IPS DF 6.9 (cell line): ENCODE data around the gene MAPK13.
A peak's percentile ranks its signal among the peaks of the same experiment; 100 is the strongest.
"Not testable (repeated sequence)": the region's sequence is repeated elsewhere in the genome, so short reads cannot be mapped to it uniquely, and the experiment has no call there.

Experiments used
- DNase-seq: peaks from one replicate; pipeline ENCODE4 v3.0.0-alpha.2; 2013; ENCODE audit warnings: low read depth, low spot score
- H3K27ac ChIP-seq: one replicate; pipeline ENCODE4 v1.5.1; 2013; ENCODE audit warnings: low read length, control low read depth
- H3K27me3 ChIP-seq: 2 replicates; pipeline ENCODE4 v1.6.1; 2013; ENCODE audit warnings: mild to moderate bottlenecking, low read length; ENCODE audit not compliant: control insufficient read depth, insufficient read depth
- H3K36me3 ChIP-seq: 2 replicates; pipeline ENCODE4 v1.6.1; 2013; ENCODE audit warnings: low read length; ENCODE audit not compliant: control insufficient read depth, insufficient read depth
- H3K4me1 ChIP-seq: 2 replicates; pipeline ENCODE4 v1.6.1; 2013; ENCODE audit warnings: low read length; ENCODE audit not compliant: control insufficient read depth, insufficient read depth
- H3K4me3 ChIP-seq: 2 replicates; pipeline ENCODE4 v1.5.1; 2013; ENCODE audit warnings: mild to moderate bottlenecking, low read length
- H3K9me3 ChIP-seq: 2 replicates; pipeline ENCODE4 v1.6.1; 2013; ENCODE audit warnings: low read length, inconsistent platforms; ENCODE audit not compliant: control insufficient read depth, insufficient read depth
- WGBS: extraction: QIAGEN DNeasy Blood & Tissue Kit; methylation state at CpG from one replicate; pipeline ENCODE4 v1.1.7; 2013; ENCODE audit warnings: mixed read lengths, missing lambda C conversion rate; ENCODE audit not compliant: insufficient read length, insufficient coverage; 5-methylcytosine and 5-hydroxymethylcytosine counted together

The MAPK13 gene

GRCh38 chr6:36120979-36121786, 9.1 kb upstream of the MAPK13 start:
- no peak for DNase-seq
- no peaks in the 10 kb centered on the region for H3K27me3 ChIP-seq
- H3K4me1 ChIP-seq = peaks cover 8% of the 10 kb centered on the region
- H3K4me3 ChIP-seq = no peak overlapping the region
- H3K27ac ChIP-seq = no peak overlapping the region
- no peaks in the 10 kb centered on the region for H3K9me3 ChIP-seq
- H3K36me3 ChIP-seq = no peaks in the 10 kb centered on the region
- no CpG with 5 or more reads among the region's 13 CpGs for WGBS

DNA sequence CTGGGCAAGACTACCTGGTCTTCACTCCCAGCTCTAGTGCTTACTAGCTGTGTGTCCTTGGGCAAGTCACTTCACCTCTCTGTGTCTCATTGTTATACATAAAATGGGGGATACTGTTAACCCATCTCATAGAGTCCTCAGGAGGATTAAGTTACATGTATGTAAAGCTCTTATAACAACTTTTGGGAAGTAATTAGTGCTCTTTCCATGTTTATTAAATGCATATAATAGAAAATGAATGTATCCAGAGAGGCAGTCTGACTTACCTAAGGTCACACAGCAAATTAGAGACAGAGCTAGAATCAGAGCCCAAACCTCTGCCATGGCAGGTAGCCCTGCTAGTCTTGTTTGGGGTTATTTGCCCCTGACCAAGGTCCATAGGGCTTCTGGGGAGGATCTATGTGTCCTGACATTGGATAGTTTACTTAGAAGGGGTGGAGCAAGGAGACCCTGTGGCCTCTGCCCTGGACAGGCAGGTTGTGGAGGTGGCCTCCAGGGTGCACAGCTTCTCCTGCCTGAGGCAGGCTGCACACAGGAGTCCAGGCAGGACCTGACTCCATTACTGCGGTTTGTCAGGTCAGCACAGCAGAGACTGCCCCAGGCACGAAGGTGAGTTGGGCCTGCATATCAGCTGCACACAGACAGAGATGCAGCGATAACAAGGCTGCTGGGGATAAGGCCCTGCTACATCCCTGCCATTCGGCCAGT, 8.4 kb upstream of the MAPK13 start:
- H3K4me3 ChIP-seq = no peak overlapping the region
- no peak for DNase-seq
- no peaks in the 10 kb centered on the region for H3K27me3 ChIP-seq
- peaks cover 8% of the 10 kb centered on the region for H3K4me1 ChIP-seq
- no peaks in the 10 kb centered on the region for H3K36me3 ChIP-seq
- no peak overlapping the region for H3K27ac ChIP-seq
- WGBS = no CpG with 5 or more reads among the region's 4 CpGs
- H3K9me3 ChIP-seq = no peaks in the 10 kb centered on the region

- H3K27me3 ChIP-seq = no peaks in the 10 kb centered on the region
- no CpG with 5 or more reads among the region's 11 CpGs for WGBS
- peaks cover 8% of the 10 kb centered on the region for H3K4me1 ChIP-seq
Measured at GRCh38 chr6:36122495-36123269, 7.6 kb upstream of the MAPK13 start.

GRCh38 chr6:36123270-36124139, 6.8 kb upstream of the MAPK13 start:
- no peaks in the 10 kb centered on the region for H3K36me3 ChIP-seq
- WGBS = no CpG with 5 or more reads among the region's 10 CpGs
- peaks cover 8% of the 10 kb centered on the region for H3K4me1 ChIP-seq
- no peaks in the 10 kb centered on the region for H3K27me3 ChIP-seq
- no peak overlapping the region for H3K4me3 ChIP-seq
- DNase-seq = peak; percentile 41
- no peaks in the 10 kb centered on the region for H3K9me3 ChIP-seq
- H3K27ac ChIP-seq = no peak overlapping the region

More at GRCh38 chr6:36122495-36123269, 7.6 kb upstream of the MAPK13 start:
- no peaks in the 10 kb centered on the region for H3K36me3 ChIP-seq
- H3K9me3 ChIP-seq = no peaks in the 10 kb centered on the region
- DNase-seq = no peak
- H3K27ac ChIP-seq = no peak overlapping the region
- H3K4me3 ChIP-seq = no peak overlapping the region

DNA sequence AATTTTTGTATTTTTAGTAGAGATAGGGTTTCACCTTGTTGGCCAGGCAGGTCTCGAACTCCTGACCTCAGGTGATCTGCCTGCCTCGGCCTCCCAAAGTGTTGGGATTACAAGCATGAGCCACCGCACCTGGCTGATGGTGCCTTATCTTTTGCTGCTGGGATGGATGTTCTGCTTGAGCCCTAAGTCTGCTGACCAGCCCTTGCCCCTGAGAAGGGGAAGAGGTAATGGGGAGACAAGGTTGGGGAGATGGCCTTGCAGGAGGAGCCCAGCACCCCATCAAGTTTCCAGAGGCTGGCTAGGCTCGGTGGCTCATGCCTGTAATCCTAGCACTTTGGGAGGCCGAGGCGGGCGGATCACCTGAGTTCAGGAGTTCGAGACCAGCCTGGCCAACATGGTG, 6.0 kb upstream of the MAPK13 start:
- no CpG with 5 or more reads among the region's 8 CpGs for WGBS
- DNase-seq, H3K4me1 ChIP-seq, H3K27ac ChIP-seq, H3K36me3 ChIP-seq, H3K27me3 ChIP-seq, H3K4me3 ChIP-seq, H3K9me3 ChIP-seq: not testable (repeated sequence)

GRCh38 chr6:36124881-36125280, 5.4 kb upstream of the MAPK13 start:
- WGBS = no CpG with 5 or more reads among the region's 3 CpGs

DNA sequence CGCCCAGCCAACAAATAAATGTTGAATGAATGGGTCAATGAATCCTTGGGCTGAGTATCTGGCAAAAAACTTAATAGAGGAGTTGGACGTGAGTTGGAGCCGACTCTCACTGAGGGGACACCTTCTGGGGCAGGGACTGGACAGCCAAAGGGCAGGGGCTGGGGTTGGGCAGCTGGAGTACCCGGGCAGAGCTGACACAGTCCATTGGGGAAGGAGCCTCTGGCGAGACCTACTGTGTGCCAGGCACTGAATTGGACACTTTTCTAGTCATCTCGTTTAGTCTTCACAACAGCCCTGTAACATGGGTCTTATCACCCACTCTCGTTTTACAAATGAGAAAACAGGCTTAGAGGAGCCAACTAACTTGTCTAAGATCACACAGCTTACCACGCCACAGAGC, 4.7 kb upstream of the MAPK13 start:
- H3K9me3 ChIP-seq = no peaks in the 10 kb centered on the region
- H3K4me1 ChIP-seq = peaks cover 9% of the 10 kb centered on the region
- no peak overlapping the region for H3K27ac ChIP-seq
- no peak overlapping the region for H3K4me3 ChIP-seq
- no CpG with 5 or more reads among the region's 8 CpGs for WGBS
- H3K27me3 ChIP-seq = no peaks in the 10 kb centered on the region
- no peaks in the 10 kb centered on the region for H3K36me3 ChIP-seq
- DNase-seq = no peak

More at GRCh38 chr6:36124881-36125280, 5.4 kb upstream of the MAPK13 start:
- peaks cover 9% of the 10 kb centered on the region for H3K4me1 ChIP-seq
- no peaks in the 10 kb centered on the region for H3K9me3 ChIP-seq
- no peak overlapping the region for H3K4me3 ChIP-seq
- no peak overlapping the region for H3K27ac ChIP-seq
- H3K27me3 ChIP-seq = no peaks in the 10 kb centered on the region
- no peak for DNase-seq
- H3K36me3 ChIP-seq = no peaks in the 10 kb centered on the region

DNA sequence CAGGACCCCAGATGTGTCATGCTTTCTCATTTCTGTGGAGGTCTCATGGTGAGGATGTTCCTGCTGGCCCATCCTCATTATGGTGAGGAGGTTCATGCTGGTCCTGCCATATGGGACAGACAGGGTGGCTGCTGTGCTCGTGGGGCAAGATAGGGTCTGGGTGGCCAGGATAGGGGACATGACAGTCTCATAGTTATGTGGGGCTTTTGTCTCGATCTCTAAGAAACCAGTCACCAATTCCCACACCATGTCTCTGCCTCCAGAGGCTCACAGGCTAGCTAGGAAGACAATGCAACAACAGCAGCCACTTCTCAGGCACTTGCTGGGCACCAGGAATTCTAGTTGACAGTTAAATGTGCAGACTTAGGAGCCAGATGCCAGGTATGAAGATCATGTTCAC, 4.2 kb upstream of the MAPK13 start:
- H3K27me3 ChIP-seq = no peaks in the 10 kb centered on the region
- H3K27ac ChIP-seq = no peak overlapping the region
- no peaks in the 10 kb centered on the region for H3K36me3 ChIP-seq
- no peaks in the 10 kb centered on the region for H3K9me3 ChIP-seq
- DNase-seq = no peak
- no peak overlapping the region for H3K4me3 ChIP-seq
- no CpG with 5 or more reads among the region's 2 CpGs for WGBS
- peaks cover 10% of the 10 kb centered on the region for H3K4me1 ChIP-seq

- 100% methylated on average over 1 of the region's 10 CpGs for WGBS
- no peak for DNase-seq
- H3K27ac ChIP-seq = no peak overlapping the region
Measured at GRCh38 chr6:36126553-36127458, 3.5 kb upstream of the MAPK13 start.

More at GRCh38 chr6:36126553-36127458, 3.5 kb upstream of the MAPK13 start:
- Histone ChIP-seq H3K9me3 (no peaks in the 10 kb centered on the region), H3K27me3 (no peaks in the 10 kb centered on the region), H3K4me1 (peaks cover 8% of the 10 kb centered on the region), H3K36me3 (no peaks in the 10 kb centered on the region), H3K4me3 (no peak overlapping the region)
